HepG2 (cell line): Measurements from ENCODE around the gene ACP1. TPM values are rescaled to one million over a fixed set of nuclear protein-coding genes. Genes with fewer than 3 reads are reported as not detected.

Source experiments
- AGO1 ChIP-seq: fragments of 200-400 bp; formaldehyde crosslinking; IDR thresholded peaks from 2 replicates; pipeline ENCODE4 v1.6.1; 2017; ENCODE audit warnings: mild to moderate bottlenecking, low read depth, low read length, moderate library complexity; ENCODE audit not compliant: poor library complexity, severe bottlenecking
- ARNT ChIP-seq: fragments of 450-650 bp; IDR thresholded peaks from 2 replicates; pipeline ENCODE4 v1.6.1; 2017
- ATF3 ChIP-seq: sonication (generic); formaldehyde crosslinking; IDR thresholded peaks from 2 replicates; pipeline ENCODE4 v1.4.0; 2020; ENCODE audit warnings: missing genetic modification reagents
- GATA4 ChIP-seq: sonication (generic); IDR thresholded peaks from 2 replicates; pipeline ENCODE4 v1.6.1; 2016; ENCODE audit warnings: antibody characterized with exemption, low read depth, borderline replicate concordance
- GTF3A ChIP-seq: sonication (generic); formaldehyde crosslinking; conservative IDR thresholded peaks from 2 replicates; pipeline ENCODE4 v1.4.0; 2020; ENCODE audit warnings: mild to moderate bottlenecking, missing genetic modification reagents
- IKZF1 ChIP-seq: fragments of 450-650 bp; IDR thresholded peaks from 2 replicates; pipeline ENCODE4 v1.7.1; 2016
- KAT8 ChIP-seq: IDR thresholded peaks from 2 replicates; pipeline ENCODE4 v1.6.1; 2016; ENCODE audit warnings: missing genetic modification reagents, missing compliant biosample characterization
- KLF15 ChIP-seq: sonication (generic); formaldehyde crosslinking; IDR thresholded peaks from 2 replicates; pipeline ENCODE4 v1.8.1; 2023; ENCODE audit warnings: borderline replicate concordance, mild to moderate bottlenecking, inconsistent platforms, missing genetic modification reagents, mixed read lengths
- MIER2 ChIP-seq: IDR thresholded peaks from 2 replicates; pipeline ENCODE4 v1.6.1; 2016; ENCODE audit warnings: missing biosample characterization, missing genetic modification reagents
- MTERF4 ChIP-seq: sonication (generic); formaldehyde crosslinking; IDR thresholded peaks from 2 replicates; pipeline ENCODE4 v1.8.0; 2023; ENCODE audit warnings: mild to moderate bottlenecking, missing genetic modification reagents
- NRL ChIP-seq: sonication (generic); formaldehyde crosslinking; IDR thresholded peaks from 2 replicates; pipeline ENCODE4 v1.5.0; 2020; ENCODE audit warnings: missing genetic modification reagents, mild to moderate bottlenecking, moderate library complexity, borderline replicate concordance
- POLR2A ChIP-seq, 2 experiments: IDR thresholded peaks; 2 replicates each; pipeline ENCODE4 v1.6.1; 2011; ENCODE audit warnings: low read depth in 2 of 2, low read length in 2 of 2, mild to moderate bottlenecking in 1 of 2, moderate library complexity in 1 of 2; ENCODE audit not compliant: insufficient read depth in 1 of 2
- YEATS4 ChIP-seq: sonication (generic); formaldehyde crosslinking; IDR thresholded peaks from 2 replicates; pipeline ENCODE4 v1.4.0; 2020; ENCODE audit warnings: missing genetic modification reagents, borderline replicate concordance
- ZBTB3 ChIP-seq: sonication (generic); formaldehyde crosslinking; IDR thresholded peaks from 2 replicates; pipeline ENCODE4 v1.4.0; 2020; ENCODE audit warnings: low read depth, mild to moderate bottlenecking, moderate library complexity, missing genetic modification reagents, borderline replicate concordance
- ZFP37 ChIP-seq: sonication (generic); formaldehyde crosslinking; IDR thresholded peaks from 2 replicates; pipeline ENCODE4 v1.4.0; 2020; ENCODE audit warnings: missing genetic modification reagents, borderline replicate concordance
- ZGPAT ChIP-seq: IDR thresholded peaks from 2 replicates; pipeline ENCODE4 v1.6.1; 2016; ENCODE audit warnings: mild to moderate bottlenecking
- ZNF354B ChIP-seq: sonication (generic); formaldehyde crosslinking; IDR thresholded peaks from 2 replicates; pipeline ENCODE4 v1.8.0; 2022; ENCODE audit warnings: mild to moderate bottlenecking, missing genetic modification reagents
- ZNF552 ChIP-seq: sonication (generic); formaldehyde crosslinking; IDR thresholded peaks from 2 replicates; pipeline ENCODE4 v1.9.0; 2022; ENCODE audit warnings: missing genetic modification reagents, mild to moderate bottlenecking, borderline replicate concordance
- ZNF557 ChIP-seq: sonication (generic); formaldehyde crosslinking; IDR thresholded peaks from 2 replicates; pipeline ENCODE4 v1.4.0; 2020; ENCODE audit warnings: missing genetic modification reagents
- ZNF563 ChIP-seq: sonication (generic); formaldehyde crosslinking; IDR thresholded peaks from 2 replicates; pipeline ENCODE4 v1.8.0; 2022; ENCODE audit warnings: mild to moderate bottlenecking, moderate library complexity, missing genetic modification reagents
- ZNF619 ChIP-seq: sonication (generic); formaldehyde crosslinking; IDR thresholded peaks from 2 replicates; pipeline ENCODE4 v1.4.0; 2020; ENCODE audit warnings: mild to moderate bottlenecking, missing genetic modification reagents
- ZNF674 ChIP-seq: sonication (generic); formaldehyde crosslinking; IDR thresholded peaks from 2 replicates; pipeline ENCODE4 v1.5.0; 2020; ENCODE audit warnings: low read depth, mild to moderate bottlenecking, missing genetic modification reagents
- ZNF790 ChIP-seq: sonication (generic); formaldehyde crosslinking; IDR thresholded peaks from 2 replicates; pipeline ENCODE4 v1.8.0; 2022; ENCODE audit warnings: missing genetic modification reagents, mild to moderate bottlenecking, borderline replicate concordance
- polyA plus RNA-seq, 8 experiments: library from polyadenylated mRNA; depleted of rRNA in 3 of 8; stranded (reverse) in 7 of 8; unstranded in 1 of 8; fragments of >200 nt; fragmentation: Illumina TruSeq in 4 of 8; extraction: Trizol in 4 of 8; gene quantifications; 2 replicates each; pipeline versions ENCODE4 v1.2.1 to v1.2.3, GENCODE V29; 2011 to 2016; ENCODE audit warnings: low read depth in 4 of 8, missing spikeins in 1 of 8, mixed read lengths in 1 of 8; ENCODE audit not compliant: insufficient read depth in 1 of 8
- total RNA-seq, 5 experiments: library from RNA; depleted of rRNA; stranded (reverse); fragments of >200 nt; fragmentation: Illumina TruSeq; extraction: Trizol; gene quantifications; 2 replicates each; pipeline ENCODE4 v1.2.3, GENCODE V29; 2016; ENCODE audit warnings: low read depth in 1 of 5

The ACP1 gene
- total and polyA plus RNA-seq, 2 of the 13 experiments (the other 11 are each of a cell fraction or from before 2014, with no cell fraction given), result 246 to 348 TPM

GRCh38 chr2:262117-262516, 2.6 kb upstream of the ACP1 start (continued):
- TF ChIP-seq ZNF674 (no peak), ZBTB3 (CRISPR knock-in tag) (no peak), ZNF790 (CRISPR knock-in tag) (no peak), IKZF1 (no peak), ATF3 (CRISPR knock-in tag) (no peak), ZNF619 (CRISPR knock-in tag) (no peak), ZNF557 (CRISPR knock-in tag) (no peak), GTF3A (CRISPR knock-in tag) (no peak), YEATS4 (no peak), KLF15 (CRISPR knock-in tag) (no peak), GATA4 (no peak), KAT8 (CRISPR knock-in tag) (no peak; the same call in 1 of the 2 replicates), NRL (CRISPR knock-in tag) (no peak), ZNF354B (no peak), ZNF552 (no peak), AGO1 (no peak), MIER2 (CRISPR knock-in tag) (peak; percentile 72; the same call in 1 of the 2 replicates), POLR2A (IDR thresholded peaks at IDR 0.05; ENCODE audit: insufficient read depth in 1 of 2, low read depth in 2 of 2, low read length in 2 of 2) (peak in 1 of 2 experiments; percentile 46; a peak in 2 of 4 replicates), ZGPAT (CRISPR knock-in tag) (0 out of 2 replicates have a peak, but pooled peaks have one; percentile 23), ZFP37 (CRISPR knock-in tag) (no peak), MTERF4 (CRISPR knock-in tag) (no peak), ARNT (no peak), ZNF563 (CRISPR knock-in tag) (no peak)
